Cardiac muscle cell (in vitro differentiated cells and primary cell): Measurements from ENCODE around the gene METTL8. TPM values are rescaled to one million over a fixed set of nuclear protein-coding genes. Genes with fewer than 3 reads are reported as not detected.

ENCODE experiments used
- DNase-seq, 2 donors: peaks; one replicate each; pipeline versions ENCODE4 v3.0.0 to v3.0.0-alpha.2; 2010 to 2017; ENCODE audit warnings: low read depth in 1 of 2, low spot score in 1 of 2
- H3K27ac ChIP-seq: fragments of 200-600 bp; sonication (generic); 2 replicates; pipeline ENCODE4 v1.5.1; 2016
- H3K27me3 ChIP-seq: fragments of 200-600 bp; sonication (generic); 2 replicates; pipeline ENCODE4 v1.6.0; 2016; ENCODE audit warnings: control low read depth
- H3K36me3 ChIP-seq: fragments of 200-600 bp; sonication (generic); 2 replicates; pipeline ENCODE4 v1.5.1; 2016; ENCODE audit warnings: control low read depth
- H3K4me1 ChIP-seq: fragments of 200-600 bp; sonication (generic); 2 replicates; pipeline ENCODE4 v1.8.1; 2017; ENCODE audit warnings: low read depth, mild to moderate bottlenecking, mixed run types
- H3K4me3 ChIP-seq: fragments of 200-600 bp; sonication (generic); 2 replicates; pipeline ENCODE4 v1.5.1; 2016; ENCODE audit warnings: mild to moderate bottlenecking
- H3K9me3 ChIP-seq: fragments of 200-600 bp; sonication (generic); 2 replicates; pipeline ENCODE4 v1.5.1; 2017; ENCODE audit warnings: low read depth, mild to moderate bottlenecking, control low read depth
- polyA plus RNA-seq: library from polyadenylated mRNA; unstranded; fragments of >200 nt; fragmentation: Nextera tagmentation; extraction: Ambion mirVana; gene quantifications from 2 replicates; pipeline ENCODE4 v1.2.1, GENCODE V29; 2016
- total RNA-seq: library from RNA; depleted of rRNA; stranded (reverse); fragments of >200 nt; gene quantifications from 2 replicates; pipeline ENCODE4 v1.2.3, GENCODE V29; 2016
- TF ChIP-seq, protein P1 (sequence below): IDR thresholded peaks from 2 replicates; pipeline ENCODE4 v1.5.1; 2012; ENCODE audit warnings: low read depth, mild to moderate bottlenecking, low read length

METTL8 gene
- total and polyA plus RNA-seq, 2 experiments from 2014 or later: 12.4 to 15.5 TPM

DNA sequence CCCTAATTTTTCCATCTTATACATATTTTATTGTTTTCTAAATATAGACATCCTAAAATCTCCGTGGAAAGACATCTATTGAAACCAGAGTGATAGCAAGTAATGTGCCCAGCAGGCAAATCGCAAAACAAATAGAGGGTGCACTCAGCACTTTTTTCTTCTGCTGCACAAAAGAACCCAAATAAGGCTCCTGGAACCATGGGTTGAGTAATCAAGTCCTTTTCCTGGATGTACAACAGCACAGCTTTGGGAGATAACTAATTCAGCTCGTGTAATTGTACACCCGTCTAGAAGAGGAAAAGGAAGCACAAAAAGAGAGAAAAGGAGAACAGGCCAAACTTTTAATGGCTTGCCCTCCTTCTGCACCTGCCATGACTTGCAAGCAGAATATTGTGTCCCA lies 146.2 kb downstream of the METTL8 start:
- Histone ChIP-seq H3K27ac (no peak overlapping the region), H3K27me3 (no peaks in the 10 kb centered on the region), H3K4me3 (no peak overlapping the region), H3K36me3 (no peaks in the 10 kb centered on the region), H3K9me3 (no peaks in the 10 kb centered on the region), H3K4me1 (no peaks in the 10 kb centered on the region)
- TF ChIP-seq, protein P1, sequence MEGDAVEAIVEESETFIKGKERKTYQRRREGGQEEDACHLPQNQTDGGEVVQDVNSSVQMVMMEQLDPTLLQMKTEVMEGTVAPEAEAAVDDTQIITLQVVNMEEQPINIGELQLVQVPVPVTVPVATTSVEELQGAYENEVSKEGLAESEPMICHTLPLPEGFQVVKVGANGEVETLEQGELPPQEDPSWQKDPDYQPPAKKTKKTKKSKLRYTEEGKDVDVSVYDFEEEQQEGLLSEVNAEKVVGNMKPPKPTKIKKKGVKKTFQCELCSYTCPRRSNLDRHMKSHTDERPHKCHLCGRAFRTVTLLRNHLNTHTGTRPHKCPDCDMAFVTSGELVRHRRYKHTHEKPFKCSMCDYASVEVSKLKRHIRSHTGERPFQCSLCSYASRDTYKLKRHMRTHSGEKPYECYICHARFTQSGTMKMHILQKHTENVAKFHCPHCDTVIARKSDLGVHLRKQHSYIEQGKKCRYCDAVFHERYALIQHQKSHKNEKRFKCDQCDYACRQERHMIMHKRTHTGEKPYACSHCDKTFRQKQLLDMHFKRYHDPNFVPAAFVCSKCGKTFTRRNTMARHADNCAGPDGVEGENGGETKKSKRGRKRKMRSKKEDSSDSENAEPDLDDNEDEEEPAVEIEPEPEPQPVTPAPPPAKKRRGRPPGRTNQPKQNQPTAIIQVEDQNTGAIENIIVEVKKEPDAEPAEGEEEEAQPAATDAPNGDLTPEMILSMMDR: no peak
- DNase-seq: peak in 1 of 2 donors; percentile 41

DNA sequence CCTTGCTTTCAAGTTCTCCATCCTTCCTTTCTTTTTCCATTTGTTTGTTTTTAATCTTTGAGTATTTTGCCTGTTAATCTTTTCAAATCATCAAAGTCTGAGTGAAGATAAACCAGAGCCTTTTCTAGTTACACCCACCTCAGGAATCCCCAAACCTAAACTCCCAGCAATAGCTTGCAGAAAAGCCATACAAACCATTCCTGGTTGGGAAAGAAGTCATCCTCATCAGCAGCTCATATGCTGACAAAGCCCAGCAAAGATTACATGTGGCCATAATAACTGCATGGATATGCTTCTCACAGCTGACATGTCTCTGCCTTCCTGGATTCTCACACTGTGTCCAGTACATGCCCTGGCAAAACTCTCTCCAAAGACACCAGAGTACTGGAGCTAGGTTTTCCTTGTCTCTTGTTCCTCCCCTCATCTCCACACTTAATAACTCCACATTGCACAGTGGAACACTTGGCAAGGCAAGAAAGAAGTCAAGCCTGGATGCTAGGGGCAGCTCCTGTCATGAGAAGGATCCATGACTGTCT lies 146.7 kb downstream of the METTL8 start:
- DNase-seq: no peak
- Histone ChIP-seq H3K27me3 (no peaks in the 10 kb centered on the region), H3K36me3 (no peaks in the 10 kb centered on the region), H3K4me3 (no peak overlapping the region), H3K27ac (no peak overlapping the region), H3K9me3 (no peaks in the 10 kb centered on the region), H3K4me1 (no peaks in the 10 kb centered on the region)
- TF ChIP-seq, protein P1: no peak

GRCh38 chr2:171281110-171281509 lies 152.7 kb downstream of the METTL8 start:
- Histone ChIP-seq H3K9me3 (no peaks in the 10 kb centered on the region), H3K4me3 (no peak overlapping the region), H3K27ac (no peak overlapping the region), H3K36me3 (no peaks in the 10 kb centered on the region), H3K27me3 (no peaks in the 10 kb centered on the region), H3K4me1 (no peaks in the 10 kb centered on the region)
- DNase-seq: no peak
- TF ChIP-seq, protein P1: no peak

DNA sequence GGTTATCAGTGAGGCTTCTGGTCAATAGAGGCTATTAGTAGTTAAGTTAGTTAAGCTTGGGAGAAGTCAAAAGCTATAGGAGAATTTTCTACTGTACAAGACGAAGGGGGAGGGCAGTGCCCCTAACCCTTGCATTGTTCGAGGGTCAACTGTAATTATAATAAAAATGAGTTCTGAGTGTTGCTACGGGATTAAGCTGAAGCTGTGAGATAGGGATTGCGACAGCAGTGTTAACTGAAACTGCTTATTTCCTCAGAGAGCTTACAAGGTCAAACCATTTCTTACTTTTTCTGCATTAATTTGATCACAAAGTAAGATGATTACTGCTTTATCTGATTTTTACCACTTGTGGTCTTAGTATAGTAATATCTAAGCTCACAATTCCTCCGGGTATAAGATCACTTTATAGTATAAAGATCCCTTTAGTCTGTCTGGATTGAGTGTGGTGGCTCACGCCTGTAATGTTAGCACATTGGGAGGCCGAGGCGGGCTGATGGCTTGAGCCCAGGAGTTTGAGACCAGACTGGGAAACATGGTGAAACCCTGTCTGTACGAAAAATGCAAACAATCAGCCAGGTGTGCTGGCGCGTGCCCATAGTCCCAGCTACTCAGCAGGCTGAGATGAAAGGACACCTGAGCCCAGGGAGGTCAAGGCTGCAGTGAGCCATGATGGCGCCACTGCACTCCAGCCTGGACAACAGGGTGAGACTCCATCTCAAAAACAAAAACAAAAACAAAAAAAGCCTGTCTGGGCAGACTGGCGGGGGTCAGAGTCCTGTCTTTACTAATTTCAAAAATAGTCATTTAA lies 153.6 kb downstream of the METTL8 start:
- TF ChIP-seq, protein P1: no peak
- no peak for DNase-seq
- H3K27ac ChIP-seq: no peak overlapping the region
- H3K4me3 ChIP-seq: no peak overlapping the region
- no peaks in the 10 kb centered on the region for H3K4me1 ChIP-seq
- H3K27me3 ChIP-seq: no peaks in the 10 kb centered on the region
- no peaks in the 10 kb centered on the region for H3K36me3 ChIP-seq
- H3K9me3 ChIP-seq: no peaks in the 10 kb centered on the region

GRCh38 chr2:171274757-171275156 lies 159.0 kb downstream of the METTL8 start:
- Histone ChIP-seq H3K36me3 (no peaks in the 10 kb centered on the region), H3K4me3 (no peak overlapping the region), H3K27me3 (no peaks in the 10 kb centered on the region), H3K27ac (no peak overlapping the region), H3K4me1 (no peaks in the 10 kb centered on the region), H3K9me3 (no peaks in the 10 kb centered on the region)
- TF ChIP-seq, protein P1: no peak
- no peak for DNase-seq
